ENCODE data around the gene POLR3K. TPM values are rescaled to one million over a fixed set of nuclear protein-coding genes. Genes with fewer than 3 reads are reported as not detected.
"Not testable (repeated sequence)": the region's sequence is repeated elsewhere in the genome, so short reads cannot be mapped to it uniquely, and the experiment has no call there.

Gene POLR3K
- total RNA-seq, 1 experiment from 2014 or later, result 22.7 TPM

GRCh38 chr16:10772-11171 is 42.6 kb downstream of the POLR3K start:
- H3K9me2 ChIP-seq (ENCODE audit: insufficient read depth); RAD21 ChIA-PET (ENCODE audit: low non-redundant PET in 1 of 2, low total read pairs in 2 of 2, uncharacterized antibody in 2 of 2, unreplicated experiment in 2 of 2); H3K4me3 ChIP-seq (replicated peaks in 1 of 2; ENCODE audit: low read depth in 1 of 2, low read length in 2 of 2); POLR2A ChIA-PET; H3K27ac ChIP-seq (ENCODE audit: low read depth, low read length); H3K36me3 ChIP-seq (ENCODE audit: control insufficient read depth in 1 of 2, insufficient read depth in 2 of 2, low read length in 2 of 2); H3K4me1 ChIP-seq (ENCODE audit: control insufficient read depth in 1 of 2, insufficient read depth in 2 of 2, low read length in 2 of 2); H3K4me2 ChIP-seq (ENCODE audit: low read length); H3K79me2 ChIP-seq (ENCODE audit: insufficient read depth, low read length); BruUV-seq (replicated peaks); H3K9ac ChIP-seq (ENCODE audit: low read length); H4K20me1 ChIP-seq (ENCODE audit: insufficient read depth); H3K9me3 ChIP-seq (ENCODE audit: control insufficient read depth in 1 of 2, insufficient read depth in 1 of 2, low read depth in 1 of 2, low read length in 2 of 2); DNase-seq (ENCODE audit: low read depth, low spot score); CTCF ChIA-PET; H3K27me3 ChIP-seq (ENCODE audit: insufficient read depth, low read length); H2AFZ ChIP-seq (ENCODE audit: low read depth, low read length, poor library complexity, severe bottlenecking); intact Hi-C loops (cut with micrococcal nuclease): not testable (repeated sequence)
- peak; percentile 29 to 51 (median 41); a peak in 5 of 6 replicates for TF ChIP-seq CTCF (IDR thresholded peaks at IDR 0.05 in 2 of 3, conservative IDR thresholded peaks at IDR 0.05 in 1 of 3; ENCODE audit: borderline replicate concordance in 1 of 3, insufficient read depth in 1 of 3, low read depth in 2 of 3, low read length in 2 of 3)
- ATAC-seq, result peak; percentile 42

- peak; percentile 81 for ATAC-seq
- TF ChIP-seq ZNF274 (IDR thresholded peaks at IDR 0.05; ENCODE audit: low read depth, low read length) (no peak), SRF (IDR thresholded peaks at IDR 0.05; ENCODE audit: low read depth) (no peak), EZH2phosphoT487 (IDR thresholded peaks at IDR 0.05; ENCODE audit: borderline replicate concordance) (no peak), CTCF (IDR thresholded peaks at IDR 0.05 in 2 of 3, conservative IDR thresholded peaks at IDR 0.05 in 1 of 3; ENCODE audit: borderline replicate concordance in 1 of 3, insufficient read depth in 1 of 3, low read depth in 2 of 3, low read length in 2 of 3) (no peak), TCF7L2 (IDR thresholded peaks at IDR 0.05; ENCODE audit: borderline replicate concordance, extremely low read depth, insufficient read depth, insufficient read length) (no peak), YY1 (IDR thresholded peaks at IDR 0.05; ENCODE audit: extremely low read depth, insufficient replicate concordance, low read depth, low read length) (no peak), EZH2 (IDR thresholded peaks at IDR 0.05) (no peak), CEBPB (IDR thresholded peaks at IDR 0.05; ENCODE audit: low read depth) (no peak), ZBTB33 (IDR thresholded peaks at IDR 0.05; ENCODE audit: extremely low read depth, insufficient replicate concordance, low read length) (no peak), CBX3 (IDR thresholded peaks at IDR 0.05; ENCODE audit: low read depth) (no peak), ZFX (IDR thresholded peaks at IDR 0.05) (no peak)
These were observed 43.3 kb downstream of the POLR3K start for GRCh38 chr16:9903-10665.

More at GRCh38 chr16:9903-10665, 43.3 kb downstream of the POLR3K start:
- Histone ChIP-seq H2AFZ (ENCODE audit: low read depth, low read length, poor library complexity, severe bottlenecking) (no peak overlapping the region), H3K27ac (ENCODE audit: low read depth, low read length) (no peak overlapping the region), H3K36me3 (ENCODE audit: control insufficient read depth in 1 of 2, insufficient read depth in 2 of 2, low read length in 2 of 2) (no peaks in the 10 kb centered on the region), H3K79me2 (ENCODE audit: insufficient read depth, low read length) (no peaks in the 10 kb centered on the region), H4K20me1 (ENCODE audit: insufficient read depth) (no peaks in the 10 kb centered on the region), H3K4me1 (ENCODE audit: control insufficient read depth in 1 of 2, insufficient read depth in 2 of 2, low read length in 2 of 2) (no peaks in the 10 kb centered on the region), H3K4me3 (replicated peaks in 1 of 2; ENCODE audit: low read depth in 1 of 2, low read length in 2 of 2) (peak overlapping the region in 1 of 2 experiments; percentile 25; a peak in 2 of 4 replicates), H3K9ac (ENCODE audit: low read length) (no peak overlapping the region), H3K9me2 (ENCODE audit: insufficient read depth) (no peaks in the 10 kb centered on the region), H3K9me3 (ENCODE audit: control insufficient read depth in 1 of 2, insufficient read depth in 1 of 2, low read depth in 1 of 2, low read length in 2 of 2) (no peaks in the 10 kb centered on the region), H3K4me2 (ENCODE audit: low read length) (no peak overlapping the region), H3K27me3 (ENCODE audit: insufficient read depth, low read length) (no peaks in the 10 kb centered on the region)
- no peak for DNase-seq (ENCODE audit: low read depth, low spot score)
- ChIA-PET POLR2A (no interaction called here), CTCF (no interaction called here), RAD21 (ENCODE audit: low non-redundant PET in 1 of 2, low total read pairs in 2 of 2, uncharacterized antibody in 2 of 2, unreplicated experiment in 2 of 2) (no interaction called here)
- no TSS peak for BruUV-seq (replicated peaks)
- intact Hi-C loops (cut with micrococcal nuclease), result no loop called here
